ENCODE data around the gene LEKR1.

LEKR1 gene

DNA sequence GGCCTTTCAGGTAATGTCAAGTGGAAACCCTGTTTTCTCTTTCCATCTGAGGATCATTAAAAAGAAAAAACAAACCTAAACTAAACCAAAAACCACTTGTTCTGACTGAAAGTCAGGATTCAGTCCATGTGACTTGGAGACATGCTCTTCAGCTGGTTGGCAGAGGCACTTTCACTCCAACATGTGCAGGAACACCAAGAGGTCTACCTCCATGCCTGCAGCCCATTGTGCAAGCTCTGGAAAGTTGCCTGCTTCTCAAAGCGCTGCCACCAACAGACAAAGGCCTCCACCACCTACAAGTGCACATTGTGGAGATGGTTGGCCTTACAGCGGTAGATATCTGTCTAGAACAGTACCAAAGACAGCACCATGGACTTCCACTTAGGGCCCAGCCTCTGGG, 161.8 kb downstream of the LEKR1 start:
- no peak for DNase-seq

DNA sequence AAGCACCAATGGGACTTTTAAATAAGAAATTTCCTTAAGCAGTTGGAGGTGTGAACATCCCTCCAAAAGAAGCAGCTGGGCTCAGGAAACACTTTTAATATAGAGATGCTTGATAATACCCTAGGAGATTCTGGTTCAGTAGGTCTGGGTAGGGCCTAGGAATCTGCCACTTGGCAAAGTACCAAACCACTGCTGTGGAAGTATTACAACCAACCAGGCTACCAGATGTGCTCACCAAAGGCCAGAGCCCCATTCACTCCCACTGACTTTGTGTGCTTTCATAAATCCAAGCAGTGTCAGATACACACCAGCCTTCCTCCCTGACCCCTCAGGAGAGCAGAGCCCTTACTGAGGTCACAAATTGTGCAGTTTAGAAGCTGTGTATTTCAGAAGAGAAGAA, 171.2 kb downstream of the LEKR1 start:
- no peak for DNase-seq

DNA sequence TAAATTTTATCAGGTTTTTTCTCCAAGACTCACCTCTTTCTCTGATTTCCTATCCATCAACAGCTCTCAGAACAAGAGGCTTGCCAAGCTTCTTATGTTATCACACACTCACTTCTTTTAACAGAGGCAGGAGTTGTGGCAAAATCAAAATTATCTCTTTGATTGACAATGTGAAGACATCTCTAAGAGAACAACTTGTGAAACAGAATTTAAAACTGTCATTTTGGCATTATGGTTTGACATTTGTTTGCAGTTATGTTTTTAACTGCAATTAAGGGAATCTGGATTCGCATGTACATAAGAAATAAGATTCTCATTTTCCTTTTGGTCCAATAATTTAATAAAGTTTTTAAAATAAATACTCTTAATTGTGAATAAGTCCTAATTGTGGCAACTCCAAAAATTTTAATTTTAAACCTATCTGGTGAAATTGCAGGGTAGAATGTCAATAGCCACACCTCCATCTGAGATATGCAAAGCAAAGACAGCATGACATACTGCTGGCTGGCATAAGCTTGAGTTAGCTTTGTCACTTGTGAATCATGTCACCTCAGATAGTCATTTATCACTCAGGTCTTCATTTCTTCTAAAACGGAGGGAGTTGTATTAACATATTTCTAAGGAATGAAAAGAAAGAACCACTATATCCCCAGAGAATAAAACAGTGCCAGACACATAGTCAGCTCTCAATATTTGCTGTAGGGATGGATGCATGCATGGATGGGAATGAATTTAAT, 175.2 kb downstream of the LEKR1 start:
- no peak for DNase-seq

DNA sequence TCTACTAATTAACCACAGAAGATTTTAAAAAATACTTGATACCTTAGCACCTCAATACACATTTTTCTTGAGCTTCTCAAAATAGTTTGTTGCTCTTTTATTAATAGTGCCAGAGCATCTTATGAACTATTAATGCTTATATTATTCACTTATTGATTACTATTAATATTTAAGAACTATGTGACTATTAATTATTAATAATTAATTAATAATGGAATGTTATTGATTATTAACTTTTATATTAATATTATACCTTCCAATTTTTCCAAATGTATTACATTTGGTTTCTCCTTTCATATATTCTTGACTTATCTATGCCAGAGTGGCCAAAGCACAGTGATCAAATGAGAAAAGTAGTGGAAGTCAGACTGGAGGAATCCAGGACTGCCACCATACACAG, 195.5 kb downstream of the LEKR1 start:
- DNase-seq, result no peak

- DNase-seq, result no peak
These were observed 197.1 kb downstream of the LEKR1 start for GRCh38 chr3:157023226-157023625.

DNA sequence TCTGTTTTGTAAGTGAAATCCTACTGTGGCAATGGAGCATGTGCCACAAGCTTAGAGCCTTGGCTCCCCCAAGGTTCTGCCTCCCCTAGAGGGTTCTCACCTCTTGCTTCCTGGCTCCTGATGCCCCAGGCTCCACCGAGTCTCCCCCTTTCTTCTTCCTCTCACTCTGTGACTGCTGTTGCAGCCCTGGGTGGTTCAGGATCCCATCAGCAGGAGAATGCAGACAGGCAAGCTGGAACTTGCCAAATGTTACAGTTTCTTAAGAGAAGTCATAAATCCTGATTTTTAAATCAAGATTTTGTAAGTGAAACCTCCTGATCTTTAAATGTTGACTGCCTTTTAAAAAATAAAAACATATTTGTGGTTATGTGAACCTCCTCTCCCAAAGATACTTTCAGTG, 199.9 kb downstream of the LEKR1 start:
- no peak for DNase-seq

DNA sequence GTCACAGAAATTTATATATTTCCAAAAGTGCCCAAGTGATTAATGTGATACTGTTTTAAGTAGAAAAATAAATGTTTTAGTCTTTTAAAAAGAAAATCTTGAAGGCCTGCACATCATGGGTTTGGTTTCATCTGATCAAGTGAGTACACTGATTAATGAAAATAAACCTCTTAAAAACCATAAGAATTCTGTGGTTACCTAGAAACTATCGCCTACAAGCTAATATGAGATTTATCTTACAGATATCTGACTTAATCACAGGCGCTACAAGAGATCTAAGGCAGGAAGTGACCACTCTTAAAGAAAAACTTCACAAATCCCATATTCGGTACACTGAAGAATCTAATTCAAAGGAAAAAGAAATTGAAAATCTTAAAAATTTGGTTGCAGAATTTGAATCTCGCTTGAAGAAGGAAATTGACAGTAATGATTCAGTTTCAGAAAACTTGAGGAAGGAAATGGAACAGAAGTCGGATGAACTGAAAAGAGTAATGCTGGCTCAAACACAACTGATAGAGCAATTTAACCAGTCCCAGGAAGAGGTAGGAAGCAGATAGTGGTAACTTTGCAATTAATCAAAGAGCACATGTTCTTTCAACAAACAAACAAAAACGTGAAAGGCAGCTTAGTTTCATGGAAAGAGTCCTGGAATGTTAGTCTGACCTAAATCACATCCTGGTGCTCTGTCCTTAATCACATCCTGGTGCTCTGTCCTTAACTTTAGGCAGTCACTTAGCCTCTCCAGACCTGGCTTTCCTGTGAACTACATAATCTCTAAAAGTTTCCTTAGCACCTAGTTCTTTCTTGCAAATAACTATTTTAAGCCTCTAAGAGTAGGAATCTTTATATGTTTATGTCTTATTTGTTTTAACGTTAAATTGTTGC, 201.9 kb downstream of the LEKR1 start:
- peak in 1 of 2 donors; percentile 2 for DNase-seq

GRCh38 chr3:157029365-157029790, 203.2 kb downstream of the LEKR1 start:
- peak; percentile 34 to 51 for DNase-seq

GRCh38 chr3:157030712-157031111, 204.6 kb downstream of the LEKR1 start:
- no peak for DNase-seq

GRCh38 chr3:157033001-157033400, 206.8 kb downstream of the LEKR1 start:
- no peak for DNase-seq

DNA sequence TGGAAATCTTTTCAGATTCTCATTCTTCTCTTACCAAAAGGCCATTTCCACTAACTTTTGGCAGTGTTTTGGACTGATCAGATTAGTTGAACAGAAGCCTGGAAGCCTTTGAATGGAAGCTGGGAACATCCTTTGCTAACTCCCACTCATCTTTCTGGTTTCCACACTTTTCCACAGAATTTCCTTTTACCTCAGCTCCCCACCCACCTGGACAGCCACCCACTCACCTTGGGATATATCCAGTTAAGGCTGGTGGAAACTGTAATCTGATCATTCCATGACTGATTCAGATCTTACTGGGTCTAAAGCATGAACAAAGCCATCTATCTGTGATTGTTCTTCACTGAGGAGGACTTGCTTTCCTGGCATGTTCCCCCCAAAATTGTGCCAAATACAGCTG, 214.3 kb downstream of the LEKR1 start:
- no peak for DNase-seq

GRCh38 chr3:157042226-157042625, 216.1 kb downstream of the LEKR1 start:
- DNase-seq, result no peak

DNA sequence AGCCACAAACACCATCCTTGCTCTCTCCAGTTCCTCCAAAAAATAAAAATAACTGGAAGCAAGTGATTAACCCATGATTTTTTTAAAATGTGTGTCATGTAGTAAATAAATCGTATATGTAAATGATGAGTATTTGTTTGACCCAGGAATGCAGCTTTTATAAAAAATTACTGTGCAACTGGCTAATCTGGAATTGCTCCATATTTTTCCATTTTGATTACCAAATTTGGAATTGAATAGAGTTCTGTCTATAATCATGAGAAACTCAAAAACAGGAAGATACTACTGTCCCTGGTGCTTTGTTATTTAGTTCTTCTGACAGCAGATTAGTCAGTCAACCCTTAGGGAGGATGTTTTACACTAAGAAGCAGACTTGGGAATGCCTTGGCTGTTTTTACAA, 217.6 kb downstream of the LEKR1 start:
- no peak for DNase-seq

- no peak for DNase-seq
These were observed 219.2 kb downstream of the LEKR1 start for GRCh38 chr3:157045238-157045850.

DNA sequence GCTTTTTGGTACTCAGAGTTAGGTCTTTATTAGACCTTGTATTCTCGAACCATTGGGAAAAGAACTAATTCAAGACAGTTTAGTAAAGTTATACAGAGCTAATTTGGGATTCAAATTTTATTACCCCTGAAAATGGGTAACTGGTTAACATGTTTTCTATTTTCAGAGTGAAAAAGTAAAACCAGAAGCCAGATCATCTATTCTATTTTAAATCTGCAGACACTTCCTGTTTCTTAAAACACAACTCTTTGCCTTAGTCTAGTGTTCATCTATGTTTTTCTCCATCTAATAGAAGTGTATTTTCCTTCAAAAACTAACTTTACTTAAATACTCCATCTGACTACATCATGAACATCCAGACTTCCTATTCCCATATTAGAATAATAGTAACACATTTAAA, 220.4 kb downstream of the LEKR1 start:
- DNase-seq, result no peak

- DNase-seq, result no peak
These were observed 224.9 kb downstream of the LEKR1 start for GRCh38 chr3:157051055-157051454.

GRCh38 chr3:157051591-157051990, 225.4 kb downstream of the LEKR1 start:
- no peak for DNase-seq

- DNase-seq, result no peak
These were observed 229.9 kb downstream of the LEKR1 start for GRCh38 chr3:157056035-157056434.

DNA sequence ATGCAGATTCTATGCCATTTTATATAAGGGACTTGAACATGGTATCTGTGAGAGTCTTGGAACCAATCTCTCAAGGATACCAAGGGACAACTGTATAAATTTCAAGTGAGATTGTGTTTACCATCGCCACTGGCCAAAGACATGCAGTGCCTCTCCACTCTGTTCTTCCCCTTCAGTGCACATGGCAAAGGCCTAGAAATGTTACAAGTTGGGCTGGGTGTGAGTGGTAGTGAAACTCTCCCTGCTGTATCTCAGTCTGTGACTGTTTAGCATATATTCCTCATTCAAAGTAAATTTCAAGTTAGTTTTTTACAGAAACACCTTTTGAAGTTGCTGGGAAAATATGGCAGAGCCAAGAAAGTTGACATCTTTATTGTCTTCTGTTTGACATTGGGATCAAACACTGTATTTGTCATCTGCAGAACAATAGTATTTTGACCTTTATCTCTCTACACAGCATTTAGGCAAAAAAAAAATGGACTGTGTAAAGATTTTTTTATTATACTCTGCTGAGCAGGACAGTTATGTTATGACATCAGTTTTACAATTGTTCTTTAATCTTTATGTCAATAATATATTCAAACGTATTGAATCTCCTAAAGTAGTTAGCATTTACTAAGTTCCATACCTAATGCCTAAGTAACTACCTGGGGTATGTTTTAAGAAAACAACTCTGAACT, 232.4 kb downstream of the LEKR1 start:
- DNase-seq, result no peak

DNA sequence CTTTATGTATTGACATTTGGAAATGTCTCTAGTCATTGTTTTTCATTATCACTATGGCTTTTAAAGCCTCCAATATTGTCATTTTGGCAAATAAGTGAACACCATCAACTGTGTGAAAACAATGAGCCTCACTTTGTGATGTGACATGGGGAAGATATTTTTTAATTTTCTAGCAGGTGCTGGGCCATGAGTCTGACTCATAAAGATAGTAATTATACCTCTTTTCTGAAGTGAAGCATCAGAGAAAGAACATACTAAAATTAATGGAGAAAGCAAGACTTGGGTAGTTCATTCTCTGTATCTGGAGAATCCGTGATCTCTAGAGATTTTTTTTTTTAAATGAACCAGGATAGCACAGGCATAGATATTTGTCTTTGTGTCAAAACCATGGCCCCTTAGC, 233.0 kb downstream of the LEKR1 start:
- no peak for DNase-seq

DNA sequence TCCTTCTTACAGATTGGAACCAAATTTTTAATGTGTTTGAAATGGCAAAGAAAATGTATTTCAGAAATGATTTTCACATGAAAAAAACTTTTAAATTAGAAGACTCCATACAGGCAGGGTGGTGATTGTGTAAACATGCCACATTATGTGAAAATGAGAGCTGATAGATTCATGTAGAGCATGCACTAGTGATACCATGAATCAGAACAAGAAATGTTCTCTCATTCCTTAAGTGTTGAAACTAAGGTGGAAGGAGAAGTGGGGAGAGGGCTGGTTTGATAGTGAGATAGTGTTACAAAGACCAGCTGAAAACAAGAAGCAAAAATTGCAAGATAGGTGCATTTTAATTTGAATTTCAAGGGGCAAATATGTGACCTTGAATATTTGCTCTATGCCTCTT, 233.5 kb downstream of the LEKR1 start:
- DNase-seq, result no peak

GRCh38 chr3:157061265-157061664, 235.1 kb downstream of the LEKR1 start:
- DNase-seq, result no peak

GRCh38 chr3:157063469-157063868, 237.3 kb downstream of the LEKR1 start:
- DNase-seq, result no peak
